ENCODE data around the gene AEBP1. TPM values are rescaled to one million over a fixed set of nuclear protein-coding genes. Genes with fewer than 3 reads are reported as not detected.

AEBP1 gene
- total RNA-seq, 1 experiment from 2014 or later = 50.8 TPM

DNA sequence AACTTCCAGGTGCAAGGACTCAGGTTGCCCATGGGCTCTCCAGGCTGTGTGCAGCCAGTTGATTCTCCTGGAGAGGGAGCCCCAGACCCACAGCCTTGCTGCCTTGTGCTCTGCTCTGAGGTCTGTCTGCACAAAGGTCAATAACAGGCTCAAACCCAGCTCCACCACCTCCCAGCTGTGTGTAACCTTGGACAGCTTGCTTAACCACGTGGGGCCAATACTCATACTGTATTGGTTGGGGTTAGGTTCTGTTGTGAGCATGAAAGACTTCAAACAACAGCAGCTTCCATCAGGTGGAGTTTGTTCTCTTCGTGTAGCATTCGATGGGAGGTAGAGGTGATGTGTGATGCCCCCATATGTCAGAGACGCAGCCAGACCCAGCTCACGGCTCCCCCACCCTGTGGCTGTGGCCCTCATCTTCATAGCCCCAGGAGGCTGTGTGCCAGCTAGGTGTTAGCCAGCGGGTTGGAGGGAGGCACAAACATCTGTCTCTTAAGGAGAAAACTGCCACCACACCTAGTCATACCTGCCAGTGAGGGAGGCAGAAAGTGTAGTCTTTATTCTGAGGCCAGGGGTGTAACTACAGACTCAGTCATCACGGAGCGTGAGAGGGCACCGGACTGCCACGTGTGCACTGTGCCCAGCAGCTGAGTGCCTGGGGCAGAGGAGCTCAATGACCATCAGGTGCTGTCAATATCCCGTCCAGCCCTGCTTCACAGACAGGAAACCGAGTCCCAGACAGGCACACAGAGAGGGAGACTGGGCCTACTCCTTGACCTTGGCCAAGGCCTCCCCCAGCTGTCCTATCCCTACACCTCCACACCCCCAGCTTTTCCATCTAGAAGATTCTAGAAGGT lies 27.3 kb downstream of the AEBP1 start:
- Mint-ChIP-seq H3K27me3 (ENCODE audit: low read depth) (peaks cover 46% of the 10 kb centered on the region), H3K4me3 (no peak overlapping the region), H3K4me1 (peaks cover 18% of the 10 kb centered on the region), H3K27ac (no peak overlapping the region), H3K36me3 (no peaks in the 10 kb centered on the region), H3K9me3 (peaks cover 10% of the 10 kb centered on the region; the same call in 1 of the 2 replicates)
- ATAC-seq (peak; percentile 95), DNase-seq (ENCODE audit: low spot score) (peak; percentile 58)
- ChIA-PET CTCF (interaction anchor here (0.7 to 2.7 kb wide), 21 partner anchors 8 to 189 kb away, joined by 3 to 24 read pairs (median 4); partner anchors contain the start of genes AEBP1 and POLD2), POLR2A (no interaction called here)
- TF ChIP-seq, protein P1, sequence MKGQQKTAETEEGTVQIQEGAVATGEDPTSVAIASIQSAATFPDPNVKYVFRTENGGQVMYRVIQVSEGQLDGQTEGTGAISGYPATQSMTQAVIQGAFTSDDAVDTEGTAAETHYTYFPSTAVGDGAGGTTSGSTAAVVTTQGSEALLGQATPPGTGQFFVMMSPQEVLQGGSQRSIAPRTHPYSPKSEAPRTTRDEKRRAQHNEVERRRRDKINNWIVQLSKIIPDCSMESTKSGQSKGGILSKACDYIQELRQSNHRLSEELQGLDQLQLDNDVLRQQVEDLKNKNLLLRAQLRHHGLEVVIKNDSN (CRISPR knock-in tag; IDR thresholded peaks at IDR 0.05) = 0 out of 2 replicates have a peak, but pooled peaks have one; percentile 29
- TF ChIP-seq, protein P2, sequence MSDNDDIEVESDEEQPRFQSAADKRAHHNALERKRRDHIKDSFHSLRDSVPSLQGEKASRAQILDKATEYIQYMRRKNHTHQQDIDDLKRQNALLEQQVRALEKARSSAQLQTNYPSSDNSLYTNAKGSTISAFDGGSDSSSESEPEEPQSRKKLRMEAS (CRISPR knock-in tag; IDR thresholded peaks at IDR 0.05) = no peak
- TF ChIP-seq, protein P3, sequence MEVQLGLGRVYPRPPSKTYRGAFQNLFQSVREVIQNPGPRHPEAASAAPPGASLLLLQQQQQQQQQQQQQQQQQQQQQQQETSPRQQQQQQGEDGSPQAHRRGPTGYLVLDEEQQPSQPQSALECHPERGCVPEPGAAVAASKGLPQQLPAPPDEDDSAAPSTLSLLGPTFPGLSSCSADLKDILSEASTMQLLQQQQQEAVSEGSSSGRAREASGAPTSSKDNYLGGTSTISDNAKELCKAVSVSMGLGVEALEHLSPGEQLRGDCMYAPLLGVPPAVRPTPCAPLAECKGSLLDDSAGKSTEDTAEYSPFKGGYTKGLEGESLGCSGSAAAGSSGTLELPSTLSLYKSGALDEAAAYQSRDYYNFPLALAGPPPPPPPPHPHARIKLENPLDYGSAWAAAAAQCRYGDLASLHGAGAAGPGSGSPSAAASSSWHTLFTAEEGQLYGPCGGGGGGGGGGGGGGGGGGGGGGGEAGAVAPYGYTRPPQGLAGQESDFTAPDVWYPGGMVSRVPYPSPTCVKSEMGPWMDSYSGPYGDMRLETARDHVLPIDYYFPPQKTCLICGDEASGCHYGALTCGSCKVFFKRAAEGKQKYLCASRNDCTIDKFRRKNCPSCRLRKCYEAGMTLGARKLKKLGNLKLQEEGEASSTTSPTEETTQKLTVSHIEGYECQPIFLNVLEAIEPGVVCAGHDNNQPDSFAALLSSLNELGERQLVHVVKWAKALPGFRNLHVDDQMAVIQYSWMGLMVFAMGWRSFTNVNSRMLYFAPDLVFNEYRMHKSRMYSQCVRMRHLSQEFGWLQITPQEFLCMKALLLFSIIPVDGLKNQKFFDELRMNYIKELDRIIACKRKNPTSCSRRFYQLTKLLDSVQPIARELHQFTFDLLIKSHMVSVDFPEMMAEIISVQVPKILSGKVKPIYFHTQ (CRISPR knock-in tag; IDR thresholded peaks at IDR 0.05) = no peak
- TF ChIP-seq FOXK1 (CRISPR knock-in tag; IDR thresholded peaks at IDR 0.05) (no peak), GABPB1 (CRISPR knock-in tag; IDR thresholded peaks at IDR 0.05) (0 out of 2 replicates have a peak, but pooled peaks have one; percentile 11)

DNA sequence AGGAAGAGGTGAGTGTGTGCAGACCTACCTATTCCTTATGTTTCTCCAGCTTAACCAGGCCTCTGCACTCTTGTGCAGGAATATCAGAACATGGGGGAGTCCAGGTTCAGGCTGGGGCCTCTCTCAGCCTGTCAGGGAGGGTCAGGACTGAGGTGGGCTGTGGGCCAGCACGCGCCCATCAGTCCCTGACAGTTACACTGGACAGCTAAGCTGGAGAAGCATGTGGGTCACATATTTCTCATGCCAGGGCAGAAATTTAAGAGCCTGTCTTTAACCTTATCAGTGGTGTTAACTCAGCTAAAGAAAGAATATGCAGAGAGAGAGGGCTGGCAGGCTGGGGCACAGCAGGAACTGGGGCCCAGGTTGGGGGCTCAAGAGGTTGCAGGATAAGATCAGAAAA lies 27.9 kb downstream of the AEBP1 start:
- TF ChIP-seq, protein P4, sequence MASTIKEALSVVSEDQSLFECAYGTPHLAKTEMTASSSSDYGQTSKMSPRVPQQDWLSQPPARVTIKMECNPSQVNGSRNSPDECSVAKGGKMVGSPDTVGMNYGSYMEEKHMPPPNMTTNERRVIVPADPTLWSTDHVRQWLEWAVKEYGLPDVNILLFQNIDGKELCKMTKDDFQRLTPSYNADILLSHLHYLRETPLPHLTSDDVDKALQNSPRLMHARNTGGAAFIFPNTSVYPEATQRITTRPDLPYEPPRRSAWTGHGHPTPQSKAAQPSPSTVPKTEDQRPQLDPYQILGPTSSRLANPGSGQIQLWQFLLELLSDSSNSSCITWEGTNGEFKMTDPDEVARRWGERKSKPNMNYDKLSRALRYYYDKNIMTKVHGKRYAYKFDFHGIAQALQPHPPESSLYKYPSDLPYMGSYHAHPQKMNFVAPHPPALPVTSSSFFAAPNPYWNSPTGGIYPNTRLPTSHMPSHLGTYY (CRISPR knock-in tag; IDR thresholded peaks at IDR 0.05) = no peak
- TF ChIP-seq, protein P1 (CRISPR knock-in tag; IDR thresholded peaks at IDR 0.05) = no peak
- TF ChIP-seq FOXK1 (CRISPR knock-in tag; IDR thresholded peaks at IDR 0.05) (no peak), ATF1 (CRISPR knock-in tag; IDR thresholded peaks at IDR 0.05) (no peak), ZNF396 (CRISPR knock-in tag; IDR thresholded peaks at IDR 0.05; ENCODE audit: borderline replicate concordance) (no peak), SMAD4 (CRISPR knock-in tag; IDR thresholded peaks at IDR 0.05) (no peak), RORB (CRISPR knock-in tag; IDR thresholded peaks at IDR 0.05) (no peak), CREB1 (CRISPR knock-in tag; IDR thresholded peaks at IDR 0.05) (no peak), KAT7 (CRISPR knock-in tag; IDR thresholded peaks at IDR 0.05; ENCODE audit: borderline replicate concordance) (no peak)
- TF ChIP-seq, protein P5, sequence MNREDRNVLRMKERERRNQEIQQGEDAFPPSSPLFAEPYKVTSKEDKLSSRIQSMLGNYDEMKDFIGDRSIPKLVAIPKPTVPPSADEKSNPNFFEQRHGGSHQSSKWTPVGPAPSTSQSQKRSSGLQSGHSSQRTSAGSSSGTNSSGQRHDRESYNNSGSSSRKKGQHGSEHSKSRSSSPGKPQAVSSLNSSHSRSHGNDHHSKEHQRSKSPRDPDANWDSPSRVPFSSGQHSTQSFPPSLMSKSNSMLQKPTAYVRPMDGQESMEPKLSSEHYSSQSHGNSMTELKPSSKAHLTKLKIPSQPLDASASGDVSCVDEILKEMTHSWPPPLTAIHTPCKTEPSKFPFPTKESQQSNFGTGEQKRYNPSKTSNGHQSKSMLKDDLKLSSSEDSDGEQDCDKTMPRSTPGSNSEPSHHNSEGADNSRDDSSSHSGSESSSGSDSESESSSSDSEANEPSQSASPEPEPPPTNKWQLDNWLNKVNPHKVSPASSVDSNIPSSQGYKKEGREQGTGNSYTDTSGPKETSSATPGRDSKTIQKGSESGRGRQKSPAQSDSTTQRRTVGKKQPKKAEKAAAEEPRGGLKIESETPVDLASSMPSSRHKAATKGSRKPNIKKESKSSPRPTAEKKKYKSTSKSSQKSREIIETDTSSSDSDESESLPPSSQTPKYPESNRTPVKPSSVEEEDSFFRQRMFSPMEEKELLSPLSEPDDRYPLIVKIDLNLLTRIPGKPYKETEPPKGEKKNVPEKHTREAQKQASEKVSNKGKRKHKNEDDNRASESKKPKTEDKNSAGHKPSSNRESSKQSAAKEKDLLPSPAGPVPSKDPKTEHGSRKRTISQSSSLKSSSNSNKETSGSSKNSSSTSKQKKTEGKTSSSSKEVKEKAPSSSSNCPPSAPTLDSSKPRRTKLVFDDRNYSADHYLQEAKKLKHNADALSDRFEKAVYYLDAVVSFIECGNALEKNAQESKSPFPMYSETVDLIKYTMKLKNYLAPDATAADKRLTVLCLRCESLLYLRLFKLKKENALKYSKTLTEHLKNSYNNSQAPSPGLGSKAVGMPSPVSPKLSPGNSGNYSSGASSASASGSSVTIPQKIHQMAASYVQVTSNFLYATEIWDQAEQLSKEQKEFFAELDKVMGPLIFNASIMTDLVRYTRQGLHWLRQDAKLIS (CRISPR knock-in tag; IDR thresholded peaks at IDR 0.05; ENCODE audit: borderline replicate concordance) = no peak
- TF ChIP-seq, protein P6, sequence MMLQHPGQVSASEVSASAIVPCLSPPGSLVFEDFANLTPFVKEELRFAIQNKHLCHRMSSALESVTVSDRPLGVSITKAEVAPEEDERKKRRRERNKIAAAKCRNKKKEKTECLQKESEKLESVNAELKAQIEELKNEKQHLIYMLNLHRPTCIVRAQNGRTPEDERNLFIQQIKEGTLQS (CRISPR knock-in tag; conservative IDR thresholded peaks at IDR 0.05) = no peak
- ChIA-PET CTCF (interaction anchor here (0.8 to 2.7 kb wide), 9 partner anchors 8 to 108 kb away, joined by 3 to 24 read pairs (median 5); partner anchors contain the start of gene POLD2), POLR2A (no interaction called here)
- Mint-ChIP-seq H3K9me3 (0 out of 2 replicates have a peak, but pooled peaks cover 6% of the 10 kb centered on the region), H3K4me1 (peaks cover 18% of the 10 kb centered on the region), H3K27me3 (ENCODE audit: low read depth) (peaks cover 41% of the 10 kb centered on the region), H3K4me3 (no peak overlapping the region), H3K27ac (no peak overlapping the region), H3K36me3 (no peaks in the 10 kb centered on the region)
- ATAC-seq (no peak), DNase-seq (ENCODE audit: low spot score) (no peak)

Data from WTC11 (cell line).